GM12875 (cell line): ENCODE data around the gene DEPDC7.

Source experiments
- H3K4me3 ChIP-seq: one replicate; pipeline ENCODE4 v1.5.1; 2011; ENCODE audit warnings: low read depth, low read length, control low read depth
- CTCF ChIP-seq: IDR thresholded peaks from 2 replicates; pipeline ENCODE4 v1.5.1; 2011; ENCODE audit warnings: low read depth, mild to moderate bottlenecking, control low read depth, inconsistent platforms, low read length, moderate library complexity, borderline replicate concordance; ENCODE audit not compliant: insufficient read depth

Gene DEPDC7

DNA sequence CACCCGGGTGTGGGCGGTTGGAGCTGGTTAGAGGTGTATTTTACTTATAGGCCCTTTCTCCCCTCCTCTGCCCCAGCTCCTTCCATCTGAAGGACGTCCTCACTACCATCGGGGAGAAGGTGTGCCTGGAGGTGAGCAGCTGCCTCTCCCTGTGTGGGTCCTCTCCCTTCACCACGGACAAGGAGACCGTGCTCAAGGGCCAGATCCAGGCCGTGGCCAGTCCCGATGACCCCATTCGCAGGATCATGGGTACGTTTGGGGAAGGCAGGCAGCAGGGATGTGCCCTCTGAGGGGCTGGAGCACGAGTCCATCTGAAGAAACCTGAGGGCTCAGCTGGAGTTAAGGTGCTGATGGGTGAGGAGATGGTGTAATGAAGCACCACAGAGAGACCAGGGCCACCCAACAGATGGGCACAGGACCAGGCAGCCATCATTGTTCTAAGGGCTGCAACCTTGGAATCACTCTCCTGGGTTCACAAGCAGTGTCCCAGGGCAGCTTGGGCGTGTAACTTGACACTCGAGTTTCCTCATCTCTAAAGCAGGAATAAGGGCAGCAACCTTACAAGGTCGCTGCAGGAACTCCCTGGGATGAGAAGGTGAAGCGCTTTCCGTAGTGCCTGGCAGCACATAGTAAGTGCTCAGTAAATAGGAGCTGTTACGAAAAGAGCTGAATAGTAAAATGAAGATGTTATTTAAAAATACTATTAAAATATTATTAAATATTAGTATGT lies 53.1 kb downstream of the DEPDC7 start:
- no peak overlapping the region for H3K4me3 ChIP-seq
- no peak for TF ChIP-seq CTCF

- TF ChIP-seq CTCF = no peak
- no peak overlapping the region for H3K4me3 ChIP-seq
Measured at GRCh38 chr11:33072465-33072864, 56.8 kb downstream of the DEPDC7 start.
